SH-SY5Y (cell line): ENCODE results near the gene TUB.

Experiments
- GATA2 ChIP-seq: IDR thresholded peaks from 2 replicates; pipeline ENCODE4 v1.6.1; 2011; ENCODE audit warnings: mild to moderate bottlenecking, low read depth, low read length
- GATA3 ChIP-seq: IDR thresholded peaks from 2 replicates; pipeline ENCODE4 v1.6.1; 2011; ENCODE audit warnings: low read depth, mild to moderate bottlenecking, low read length, moderate library complexity

DNA sequence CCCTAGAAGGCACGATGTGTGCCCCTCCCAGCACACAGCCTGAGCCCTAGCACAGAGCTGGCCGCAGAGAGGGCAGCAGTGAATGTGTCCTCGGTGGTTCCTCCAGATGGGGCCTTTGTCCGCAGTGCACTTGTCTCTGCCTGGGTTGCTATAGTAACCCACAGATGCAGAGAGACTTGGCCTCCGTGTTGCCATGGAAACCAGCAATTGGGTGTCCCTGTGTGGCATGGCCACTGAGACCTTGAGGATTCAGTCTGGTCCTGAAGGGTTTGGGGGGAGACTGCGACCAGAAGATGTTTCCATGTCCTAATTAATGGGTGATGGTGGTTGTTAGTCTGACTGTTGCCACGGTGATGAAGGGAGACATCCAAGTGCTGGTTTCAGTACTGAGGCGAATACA lies 42.6 kb upstream of the TUB start:
- TF ChIP-seq GATA2: no peak
- no peak for TF ChIP-seq GATA3
